Sigmoid colon (tissue), 7 donors: Measurements from ENCODE around the gene ANKRD36C. TPM values are rescaled to one million over a fixed set of nuclear protein-coding genes. Genes with fewer than 3 reads are reported as not detected.
"Not testable (repeated sequence)": the region's sequence is repeated elsewhere in the genome, so short reads cannot be mapped to it uniquely, and the experiment has no call there.

Experiments used
- DNase-seq: peaks from one replicate; pipeline ENCODE4 v3.0.0-alpha.2; 2019
- H3K27ac ChIP-seq, 4 donors: fragments of 200-600 bp; sonication (generic); one replicate each; pipeline ENCODE4 v1.5.1; 2016 to 2019; ENCODE audit warnings: mild to moderate bottlenecking in 1 of 4
- H3K27me3 ChIP-seq, 3 donors: fragments of 200-600 bp; sonication (generic); one replicate each; pipeline ENCODE4 v1.5.1; 2019; ENCODE audit warnings: mild to moderate bottlenecking in 1 of 3
- H3K36me3 ChIP-seq, 4 donors: fragments of 200-600 bp; sonication (generic); one replicate each; pipeline ENCODE4 v1.5.1; 2016 to 2019
- H3K4me1 ChIP-seq, 4 donors: fragments of 200-600 bp; sonication (generic); one replicate each; pipeline ENCODE4 v1.5.1; 2017 to 2019
- H3K4me3 ChIP-seq, 4 donors: fragments of 200-600 bp; sonication (generic); one replicate each; pipeline ENCODE4 v1.5.1; 2017 to 2019; ENCODE audit warnings: mild to moderate bottlenecking in 2 of 4, moderate library complexity in 1 of 4
- H3K9me3 ChIP-seq, 4 donors: fragments of 200-600 bp in 3 of 4; sonication (generic) in 3 of 4; one replicate each; pipeline versions ENCODE4 v1.5.1 to v1.6.1; 2013 to 2019
- CTCF ChIP-seq, 4 experiments: fragments of 450-650 bp in 3 of 4; fragments of 200-600 bp in 1 of 4; IDR thresholded peaks; one replicate each; pipeline ENCODE4 v1.5.1; 2016 to 2019; ENCODE audit warnings: antibody characterized with exemption in 4 of 4, mild to moderate bottlenecking in 3 of 4, moderate library complexity in 2 of 4
- POLR2AphosphoS5 ChIP-seq, 4 donors: sonication (generic); formaldehyde crosslinking; IDR thresholded peaks; one replicate each; pipeline ENCODE4 v1.6.1; 2017; ENCODE audit warnings: antibody characterized with exemption in 4 of 4
- WGBS, 2 donors: extraction: QIAGEN DNeasy Blood & Tissue Kit; methylation state at CpG; one replicate each; pipeline ENCODE4 v1.1.7; 2013; 5-methylcytosine and 5-hydroxymethylcytosine counted together
- intact Hi-C: fragments of 100-400 bp; cut with DNase I; formaldehyde crosslinking; loops from one replicate; pipeline ENCODE4 v1.15.1; 2023
- polyA plus RNA-seq, 3 donors: library from polyadenylated mRNA; stranded (reverse); fragments of 200-250 nt; gene quantifications; one replicate each; pipeline ENCODE4 v1.2.3, GENCODE V29; 2013
- total RNA-seq, 4 donors: library from RNA; depleted of rRNA; stranded (reverse); fragments of >200 nt; gene quantifications; one replicate each; pipeline ENCODE4 v1.1.0, GENCODE V29; 2016
- donor health status: healthy with polysubstance abuse.
- donor health status: Bipolar disorder and iron deficiency.
- donor health status: healthy.

ANKRD36C gene
- total and polyA plus RNA-seq, 7 donors: 0.92 to 56.5 (median 29.0) TPM; not detected in 1

GRCh38 chr2:96011129-96011455, 19.5 kb upstream of the ANKRD36C start:
- intact Hi-C loops, DNase-seq, H3K27me3 ChIP-seq, H3K4me1 ChIP-seq, H3K9me3 ChIP-seq, H3K36me3 ChIP-seq: not testable (repeated sequence)
- WGBS, 2 donors: 19 to 30% methylated on average over 4 of the region's 4 CpGs
- peak overlapping the region in 1 of 4 donors; percentile 13 for H3K4me3 ChIP-seq
- H3K27ac ChIP-seq: peak overlapping the region; percentile 32 to 50 (median 44)

GRCh38 chr2:96010320-96011128, 18.9 kb upstream of the ANKRD36C start:
- H3K4me1 ChIP-seq, H3K27me3 ChIP-seq, H3K9me3 ChIP-seq, intact Hi-C loops, H3K36me3 ChIP-seq: not testable (repeated sequence)
- peak; percentile 98 for DNase-seq
- peak overlapping the region; percentile 76 to 83 (median 80) for H3K27ac ChIP-seq
- TF ChIP-seq POLR2AphosphoS5 (IDR thresholded peaks at IDR 0.05): peak; percentile 64 to 76 (median 70)
- 0% methylated on average over 34 of the region's 65 CpGs for WGBS, 2 donors
- peak overlapping the region; percentile 33 to 55 (median 54) for H3K4me3 ChIP-seq

GRCh38 chr2:96009833-96010232, 18.2 kb upstream of the ANKRD36C start:
- WGBS, 2 donors: 9 to 15% methylated on average over 10 of the region's 10 CpGs
- H3K36me3 ChIP-seq, DNase-seq, H3K9me3 ChIP-seq, intact Hi-C loops, H3K4me1 ChIP-seq, H3K27me3 ChIP-seq: not testable (repeated sequence)
- Histone ChIP-seq H3K4me3 (peak overlapping the region; percentile 33 to 55 (median 54)), H3K27ac (peak overlapping the region; percentile 76 to 83 (median 80))

- DNase-seq, H3K27me3 ChIP-seq, H3K36me3 ChIP-seq, intact Hi-C loops, H3K4me3 ChIP-seq, H3K27ac ChIP-seq, H3K9me3 ChIP-seq, H3K4me1 ChIP-seq: not testable (repeated sequence)
- 88 to 90% methylated on average over 6 of the region's 6 CpGs for WGBS, 2 donors
These were observed 16.4 kb upstream of the ANKRD36C start for GRCh38 chr2:96008051-96008450.

- H3K9me3 ChIP-seq, H3K36me3 ChIP-seq, H3K4me1 ChIP-seq, DNase-seq, H3K27me3 ChIP-seq, H3K4me3 ChIP-seq, H3K27ac ChIP-seq, intact Hi-C loops: not testable (repeated sequence)
- WGBS, 2 donors: 89 to 95% methylated on average over 5 of the region's 5 CpGs
These were observed 14.6 kb upstream of the ANKRD36C start for GRCh38 chr2:96006248-96006647.

- intact Hi-C loops: loop anchor here (2.0 kb wide), 1 partner anchor 124 kb away; the partner anchor contains the start of gene ADRA2B
- not testable (repeated sequence) for DNase-seq, H3K36me3 ChIP-seq, H3K4me1 ChIP-seq, H3K9me3 ChIP-seq, H3K27me3 ChIP-seq
- peak; percentile 79 to 98 (median 88) for TF ChIP-seq CTCF (IDR thresholded peaks at IDR 0.05)
- WGBS, 2 donors: 4% methylated on average over 34 of the region's 34 CpGs
- Histone ChIP-seq H3K27ac (peak overlapping the region; percentile 87 to 91 (median 89)), H3K4me3 (peak overlapping the region; percentile 52 to 65 (median 62))
These were observed 1.1 kb upstream of the ANKRD36C start for GRCh38 chr2:95992520-95993272.

GRCh38 chr2:95992102-95992501, 478 bp upstream of the ANKRD36C start:
- Histone ChIP-seq H3K27ac (peak overlapping the region; percentile 87 to 91 (median 89)), H3K4me3 (peak overlapping the region; percentile 52 to 65 (median 62))
- DNase-seq, H3K36me3 ChIP-seq, H3K4me1 ChIP-seq, H3K27me3 ChIP-seq, H3K9me3 ChIP-seq: not testable (repeated sequence)
- 0 to 1% methylated on average over 13 to 17 of the region's 39 CpGs for WGBS, 2 donors
- intact Hi-C loops: loop anchor here (2.0 kb wide), 1 partner anchor 125 kb away; the partner anchor contains the start of gene ADRA2B

GRCh38 chr2:95990884-95991283, 740 bp downstream of the ANKRD36C start:
- H3K9me3 ChIP-seq, H3K4me1 ChIP-seq, H3K27me3 ChIP-seq, H3K36me3 ChIP-seq, DNase-seq, intact Hi-C loops: not testable (repeated sequence)
- peak overlapping the region in 3 of 4 donors; percentile 37 to 88 (median 86) for H3K27ac ChIP-seq
- peak overlapping the region in 3 of 4 donors; percentile 60 to 65 (median 64) for H3K4me3 ChIP-seq
- WGBS, 2 donors: 3 to 5% methylated on average over 6 of the region's 6 CpGs

GRCh38 chr2:95951662-95952061, 40.0 kb downstream of the ANKRD36C start:
- DNase-seq, H3K27me3 ChIP-seq, H3K4me3 ChIP-seq, H3K9me3 ChIP-seq, H3K27ac ChIP-seq, H3K4me1 ChIP-seq, intact Hi-C loops: not testable (repeated sequence)
- peaks cover 0 to 27% (median 0%) of the 10 kb centered on the region in 4 donors for H3K36me3 ChIP-seq
- 51 to 54% methylated on average over 2 of the region's 2 CpGs for WGBS, 2 donors

GRCh38 chr2:95948039-95948438, 43.6 kb downstream of the ANKRD36C start:
- intact Hi-C loops, H3K27ac ChIP-seq, H3K4me1 ChIP-seq, DNase-seq, H3K27me3 ChIP-seq, H3K4me3 ChIP-seq, H3K9me3 ChIP-seq: not testable (repeated sequence)
- WGBS, 2 donors: 74 to 83% methylated on average over 1 of the region's 1 CpG
- peaks cover 0 to 30% (median 2%) of the 10 kb centered on the region in 4 donors for H3K36me3 ChIP-seq

GRCh38 chr2:95939947-95940346, 51.7 kb downstream of the ANKRD36C start:
- H3K27me3 ChIP-seq, H3K4me3 ChIP-seq, intact Hi-C loops, H3K9me3 ChIP-seq, H3K27ac ChIP-seq, H3K4me1 ChIP-seq: not testable (repeated sequence)
- peak; percentile 60 for DNase-seq
- 91 to 92% methylated on average over 11 of the region's 11 CpGs for WGBS, 2 donors
- H3K36me3 ChIP-seq: peaks cover 0 to 16% (median 2%) of the 10 kb centered on the region in 4 donors
